ENCODE data around the gene NTN1. TPM values are rescaled to one million over a fixed set of nuclear protein-coding genes. Genes with fewer than 3 reads are reported as not detected.
A peak's percentile ranks its signal among the peaks of the same experiment; 100 is the strongest.
"Not testable (repeated sequence)": the region's sequence is repeated elsewhere in the genome, so short reads cannot be mapped to it uniquely, and the experiment has no call there.

The NTN1 gene
- total RNA-seq, 1 experiment from 2014 or later, result 1.2 TPM

DNA sequence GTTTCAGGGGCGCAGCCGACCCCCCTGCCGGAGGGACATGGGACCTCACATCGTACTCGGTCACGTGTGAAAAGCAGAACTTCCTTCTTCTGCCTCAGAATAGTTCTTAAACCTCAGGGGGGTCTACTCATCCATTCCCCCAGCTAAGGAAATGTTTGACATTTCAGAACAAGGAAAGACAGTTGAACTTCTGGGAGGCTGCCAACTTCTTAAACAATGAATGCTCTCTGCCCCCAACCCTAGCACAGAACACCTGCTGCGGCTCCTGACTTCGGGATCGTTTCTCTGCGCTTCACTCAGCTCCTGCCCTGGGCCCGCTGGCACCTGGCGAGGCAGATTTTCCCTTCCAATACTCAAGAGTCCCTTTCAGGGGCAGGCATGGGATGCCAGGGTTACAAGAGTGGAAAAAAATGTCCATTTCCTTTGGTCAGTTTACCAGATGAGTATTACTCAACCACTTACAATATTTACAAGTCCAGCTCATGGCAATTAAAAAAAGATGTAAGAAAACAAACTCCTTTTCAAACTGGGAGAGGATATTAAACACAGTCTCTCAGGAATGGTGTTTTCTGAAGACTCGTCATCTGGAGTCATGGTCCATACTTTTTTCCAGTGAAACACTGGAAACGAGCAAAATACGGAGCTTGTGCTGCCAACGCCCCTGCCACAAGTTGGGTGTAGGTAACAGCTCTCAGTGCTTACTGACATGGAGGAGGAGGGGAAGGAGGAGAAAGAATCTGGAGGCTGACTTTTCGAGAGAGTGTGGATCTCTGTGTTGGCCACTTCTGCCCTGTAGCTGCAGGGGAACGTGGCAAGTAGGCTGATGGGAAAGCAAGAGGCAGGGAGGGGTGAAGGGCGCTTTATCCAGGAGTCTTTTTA is 235.7 kb downstream of the NTN1 start:
- Histone ChIP-seq H2BK12ac (ENCODE audit: insufficient read length, low read depth, low read length) (no peak overlapping the region), H3K18ac (ENCODE audit: insufficient read length, low read depth, low read length) (no peak overlapping the region), H4K20me1 (ENCODE audit: control insufficient read depth, insufficient read depth, insufficient read length) (no peaks in the 10 kb centered on the region), H3K9me3 (ENCODE audit: control insufficient read depth, low read depth, low read length) (no peaks in the 10 kb centered on the region), H3K4me2 (ENCODE audit: insufficient read depth, insufficient read length, low read length) (no peak overlapping the region), H3K56ac (ENCODE audit: insufficient read length, low read depth, low read length) (no peak overlapping the region), H2AK5ac (ENCODE audit: insufficient read length, low read length) (no peak overlapping the region), H3K27ac (ENCODE audit: insufficient read length, low read depth, low read length) (no peak overlapping the region), H2BK15ac (ENCODE audit: low read depth, low read length) (no peak overlapping the region), H2BK120ac (ENCODE audit: low read depth, low read length, poor library complexity, severe bottlenecking) (no peak overlapping the region), H4K8ac (replicated peaks; ENCODE audit: insufficient read length, low read depth, low read length) (no peak overlapping the region), H3K23ac (ENCODE audit: insufficient read length, low read depth, low read length) (no peak overlapping the region), H3K4me1 (ENCODE audit: insufficient read depth, low read length) (no peaks in the 10 kb centered on the region; the same call in 1 of the 2 replicates), H3K79me1 (ENCODE audit: insufficient read depth, low read depth, low read length, poor library complexity, severe bottlenecking) (no peaks in the 10 kb centered on the region), H3K14ac (ENCODE audit: insufficient read depth, low read length) (no peak overlapping the region; the same call in 1 of the 2 replicates), H3K79me2 (ENCODE audit: insufficient read depth, low read length) (no peaks in the 10 kb centered on the region), H3T11ph (ENCODE audit: low read length) (no peak overlapping the region), H2BK20ac (ENCODE audit: low read depth, low read length, poor library complexity, severe bottlenecking) (no peak overlapping the region), H3K23me2 (ENCODE audit: insufficient read length, low read depth, low read length, poor library complexity, severe bottlenecking) (no peaks in the 10 kb centered on the region), H4K91ac (ENCODE audit: insufficient read length, low read depth, low read length) (no peak overlapping the region), H3K9ac (ENCODE audit: extremely low read depth, insufficient read length, low read length) (no peak overlapping the region), H4K5ac (ENCODE audit: insufficient read length, low read depth, low read length) (no peak overlapping the region), H2AFZ (ENCODE audit: low read length) (no peak overlapping the region), H3K4ac (ENCODE audit: low read depth, low read length) (no peak overlapping the region), H3K27me3 (ENCODE audit: insufficient read depth, low read length) (no peaks in the 10 kb centered on the region), H2BK5ac (ENCODE audit: insufficient read length, low read length) (no peak overlapping the region)
- Mint-ChIP-seq H3K27ac (peak overlapping the region in 2 of 3 experiments; percentile 12 to 30; a peak in 2 of 7 replicates), H3K9me3 (no peaks in the 10 kb centered on the region), H3K27me3 (ENCODE audit: low read depth) (no peaks in the 10 kb centered on the region), H3K36me3 (ENCODE audit: insufficient read depth in 1 of 3, low read depth in 3 of 3) (no peaks in the 10 kb centered on the region), H3K4me1 (peaks cover 37 to 40% of the 10 kb centered on the region in 2 experiments), H3K4me3 (no peak overlapping the region)
- no CpG with 5 or more reads among the region's 19 CpGs for WGBS (ENCODE audit: extremely low coverage, insufficient read length, low lambda C conversion rate)
- TF ChIP-seq, protein P1, sequence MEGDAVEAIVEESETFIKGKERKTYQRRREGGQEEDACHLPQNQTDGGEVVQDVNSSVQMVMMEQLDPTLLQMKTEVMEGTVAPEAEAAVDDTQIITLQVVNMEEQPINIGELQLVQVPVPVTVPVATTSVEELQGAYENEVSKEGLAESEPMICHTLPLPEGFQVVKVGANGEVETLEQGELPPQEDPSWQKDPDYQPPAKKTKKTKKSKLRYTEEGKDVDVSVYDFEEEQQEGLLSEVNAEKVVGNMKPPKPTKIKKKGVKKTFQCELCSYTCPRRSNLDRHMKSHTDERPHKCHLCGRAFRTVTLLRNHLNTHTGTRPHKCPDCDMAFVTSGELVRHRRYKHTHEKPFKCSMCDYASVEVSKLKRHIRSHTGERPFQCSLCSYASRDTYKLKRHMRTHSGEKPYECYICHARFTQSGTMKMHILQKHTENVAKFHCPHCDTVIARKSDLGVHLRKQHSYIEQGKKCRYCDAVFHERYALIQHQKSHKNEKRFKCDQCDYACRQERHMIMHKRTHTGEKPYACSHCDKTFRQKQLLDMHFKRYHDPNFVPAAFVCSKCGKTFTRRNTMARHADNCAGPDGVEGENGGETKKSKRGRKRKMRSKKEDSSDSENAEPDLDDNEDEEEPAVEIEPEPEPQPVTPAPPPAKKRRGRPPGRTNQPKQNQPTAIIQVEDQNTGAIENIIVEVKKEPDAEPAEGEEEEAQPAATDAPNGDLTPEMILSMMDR (conservative IDR thresholded peaks at IDR 0.05), result no peak
- no peak for DNase-seq

DNA sequence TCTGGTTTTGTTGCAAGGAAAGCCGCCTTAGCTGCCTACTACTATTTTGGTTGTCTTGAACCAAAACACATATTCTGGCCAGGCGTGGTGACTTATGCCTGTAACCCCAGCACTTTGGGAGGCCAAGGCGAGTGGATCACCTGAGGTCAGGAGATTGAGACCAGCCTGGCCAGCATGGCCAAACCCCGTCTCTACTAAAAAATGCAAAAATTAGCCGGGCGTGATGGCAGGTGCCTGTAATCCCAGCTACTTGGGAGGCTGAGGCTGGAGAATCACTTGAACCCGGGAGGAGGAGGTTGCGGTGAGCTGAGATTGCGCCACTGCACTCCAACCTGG is 236.3 kb downstream of the NTN1 start:
- H3T11ph ChIP-seq (ENCODE audit: low read length); H3K27me3 Mint-ChIP-seq (ENCODE audit: low read depth); H2BK12ac ChIP-seq (ENCODE audit: insufficient read length, low read depth, low read length); H2AFZ ChIP-seq (ENCODE audit: low read length); H3K27ac Mint-ChIP-seq; H4K91ac ChIP-seq (ENCODE audit: insufficient read length, low read depth, low read length); H4K8ac ChIP-seq (replicated peaks; ENCODE audit: insufficient read length, low read depth, low read length); H2BK20ac ChIP-seq (ENCODE audit: low read depth, low read length, poor library complexity, severe bottlenecking); H3K18ac ChIP-seq (ENCODE audit: insufficient read length, low read depth, low read length); H3K23ac ChIP-seq (ENCODE audit: insufficient read length, low read depth, low read length); H2BK120ac ChIP-seq (ENCODE audit: low read depth, low read length, poor library complexity, severe bottlenecking); H3K27ac ChIP-seq (ENCODE audit: insufficient read length, low read depth, low read length); H3K4me3 Mint-ChIP-seq; H3K23me2 ChIP-seq (ENCODE audit: insufficient read length, low read depth, low read length, poor library complexity, severe bottlenecking); H3K9me3 Mint-ChIP-seq; H4K20me1 ChIP-seq (ENCODE audit: control insufficient read depth, insufficient read depth, insufficient read length); H2BK15ac ChIP-seq (ENCODE audit: low read depth, low read length); H3K27me3 ChIP-seq (ENCODE audit: insufficient read depth, low read length); H3K56ac ChIP-seq (ENCODE audit: insufficient read length, low read depth, low read length); H3K4ac ChIP-seq (ENCODE audit: low read depth, low read length); H4K5ac ChIP-seq (ENCODE audit: insufficient read length, low read depth, low read length); H2BK5ac ChIP-seq (ENCODE audit: insufficient read length, low read length); DNase-seq; H3K79me1 ChIP-seq (ENCODE audit: insufficient read depth, low read depth, low read length, poor library complexity, severe bottlenecking); H3K79me2 ChIP-seq (ENCODE audit: insufficient read depth, low read length); H3K14ac ChIP-seq (ENCODE audit: insufficient read depth, low read length); H3K9ac ChIP-seq (ENCODE audit: extremely low read depth, insufficient read length, low read length); H3K4me1 ChIP-seq (ENCODE audit: insufficient read depth, low read length); H3K36me3 Mint-ChIP-seq (ENCODE audit: insufficient read depth in 1 of 3, low read depth in 3 of 3); H2AK5ac ChIP-seq (ENCODE audit: insufficient read length, low read length); H3K4me2 ChIP-seq (ENCODE audit: insufficient read depth, insufficient read length, low read length); H3K9me3 ChIP-seq (ENCODE audit: control insufficient read depth, low read depth, low read length): not testable (repeated sequence)
- H3K4me1 Mint-ChIP-seq, result peaks cover 37 to 40% of the 10 kb centered on the region in 2 experiments
- no CpG with 5 or more reads among the region's 9 CpGs for WGBS (ENCODE audit: extremely low coverage, insufficient read length, low lambda C conversion rate)
